ENCODE data around the gene CSTB.

Gene CSTB

DNA sequence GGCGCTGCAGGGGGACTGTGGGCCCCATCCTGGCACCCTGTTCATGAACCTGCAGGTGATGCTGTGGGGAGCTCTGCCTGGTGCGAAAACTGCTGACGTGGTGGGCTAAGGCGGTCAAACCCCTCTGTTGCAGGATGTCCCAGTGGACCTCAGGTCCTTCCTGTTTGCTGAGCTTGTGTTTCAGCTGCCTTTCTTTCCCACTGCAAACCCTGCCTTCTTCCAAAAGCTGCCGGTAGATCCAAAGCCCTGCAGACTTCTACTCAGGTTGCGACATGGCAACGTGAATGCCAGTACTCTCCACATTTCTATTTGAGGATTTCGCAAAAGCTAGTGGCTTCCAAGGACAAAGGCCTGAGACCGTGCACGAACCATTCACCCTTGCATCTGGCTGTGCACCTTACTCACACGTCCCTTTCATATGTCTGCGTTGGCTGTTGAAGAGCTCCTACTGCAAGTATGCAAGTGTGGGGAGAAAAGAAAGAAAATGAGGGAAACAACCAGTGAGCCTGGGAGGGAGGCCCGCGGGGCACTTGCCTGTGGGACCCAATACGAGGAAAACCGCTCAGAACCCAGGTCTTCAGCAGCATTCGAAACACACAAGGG lies 7.1 kb upstream of the CSTB start:
- Histone ChIP-seq H3K4me1 (ENCODE audit: control insufficient read depth in 1 of 2, insufficient read depth in 1 of 2, low read depth in 1 of 2, low read length in 1 of 2) (peaks cover 0 to 11% of the 10 kb centered on the region in 2 experiments), H3K27ac (no peak overlapping the region), H3K9me3 (no peaks in the 10 kb centered on the region), H3K27me3 (no peaks in the 10 kb centered on the region), H3K36me3 (no peaks in the 10 kb centered on the region), H3K4me3 (ENCODE audit: low read depth in 1 of 2, low read length in 1 of 2) (no peak overlapping the region)
- TF ChIP-seq CTCF (IDR thresholded peaks at IDR 0.05) = no peak

DNA sequence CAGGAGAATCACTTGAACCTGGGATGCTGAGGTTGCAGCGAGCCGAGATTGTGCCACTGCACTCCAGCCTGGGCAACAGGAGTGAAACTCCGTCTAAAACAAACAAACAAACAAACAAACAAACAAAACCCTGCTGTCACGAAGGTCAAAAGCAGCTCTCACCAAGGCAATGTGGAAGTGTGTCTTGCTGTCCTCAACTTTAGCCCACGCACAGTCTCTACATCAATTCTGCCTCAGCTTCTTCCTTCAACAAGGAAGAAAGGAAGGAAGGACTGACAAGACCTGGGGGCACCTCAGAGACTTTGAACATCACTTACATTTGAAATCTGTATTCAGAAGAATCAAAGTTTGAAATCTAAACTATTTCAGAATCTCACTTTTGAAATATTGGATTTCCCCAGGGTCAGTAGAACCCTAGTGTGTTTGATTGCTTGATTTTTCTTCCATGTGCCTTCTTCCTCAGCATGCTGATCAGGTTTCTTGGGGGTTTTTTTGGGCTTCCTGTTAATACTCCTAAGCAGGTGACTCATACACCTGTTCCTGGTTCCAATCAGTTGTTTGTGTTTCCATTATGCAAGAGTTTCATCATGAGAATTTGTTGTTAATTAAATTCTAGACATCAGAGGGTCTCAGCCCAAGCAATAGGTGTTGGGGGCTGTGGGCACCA lies 6.5 kb upstream of the CSTB start:
- no peak overlapping the region for H3K27ac ChIP-seq
- no peak overlapping the region for H3K4me3 ChIP-seq (ENCODE audit: low read depth in 1 of 2, low read length in 1 of 2)
- H3K4me1 ChIP-seq (ENCODE audit: control insufficient read depth in 1 of 2, insufficient read depth in 1 of 2, low read depth in 1 of 2, low read length in 1 of 2) = peaks cover 0 to 7% of the 10 kb centered on the region in 2 experiments
- no peaks in the 10 kb centered on the region for H3K27me3 ChIP-seq
- H3K9me3 ChIP-seq = no peaks in the 10 kb centered on the region
- H3K36me3 ChIP-seq = no peaks in the 10 kb centered on the region
- no peak for TF ChIP-seq CTCF (IDR thresholded peaks at IDR 0.05)

GRCh38 chr21:43781846-43782245 lies 5.7 kb upstream of the CSTB start:
- no peak for TF ChIP-seq CTCF (IDR thresholded peaks at IDR 0.05)
- no peaks in the 10 kb centered on the region for H3K27me3 ChIP-seq
- no peak overlapping the region for H3K4me3 ChIP-seq (ENCODE audit: low read depth in 1 of 2, low read length in 1 of 2)
- no peaks in the 10 kb centered on the region for H3K36me3 ChIP-seq
- H3K27ac ChIP-seq = no peak overlapping the region
- peaks cover 0 to 7% of the 10 kb centered on the region in 2 experiments for H3K4me1 ChIP-seq (ENCODE audit: control insufficient read depth in 1 of 2, insufficient read depth in 1 of 2, low read depth in 1 of 2, low read length in 1 of 2)
- no peaks in the 10 kb centered on the region for H3K9me3 ChIP-seq

DNA sequence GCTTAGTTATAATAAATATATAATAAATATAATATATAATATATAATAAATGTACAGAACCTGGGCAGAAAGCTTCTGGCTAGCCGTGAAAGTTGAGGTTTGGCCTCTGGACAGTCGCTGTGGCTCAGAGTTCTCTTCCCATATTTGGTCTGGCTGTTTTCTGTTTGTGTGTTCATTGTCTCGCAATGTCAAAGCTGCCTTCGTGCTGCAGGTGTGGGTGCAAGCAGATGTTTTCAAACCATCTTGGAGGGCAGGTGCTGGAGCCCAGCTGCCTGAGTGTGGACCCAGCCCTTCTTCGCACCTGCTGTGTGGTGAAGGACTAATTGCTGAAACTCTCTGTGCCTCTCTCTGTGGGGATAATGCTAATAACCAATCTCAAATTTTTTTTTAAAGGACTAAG lies 3.6 kb upstream of the CSTB start:
- Histone ChIP-seq H3K27me3 (no peaks in the 10 kb centered on the region), H3K36me3 (no peaks in the 10 kb centered on the region), H3K4me1 (ENCODE audit: control insufficient read depth in 1 of 2, insufficient read depth in 1 of 2, low read depth in 1 of 2, low read length in 1 of 2) (peaks cover 12 to 24% of the 10 kb centered on the region in 2 experiments), H3K9me3 (no peaks in the 10 kb centered on the region), H3K27ac (no peak overlapping the region), H3K4me3 (ENCODE audit: low read depth in 1 of 2, low read length in 1 of 2) (no peak overlapping the region)
- no peak for TF ChIP-seq CTCF (IDR thresholded peaks at IDR 0.05)

DNA sequence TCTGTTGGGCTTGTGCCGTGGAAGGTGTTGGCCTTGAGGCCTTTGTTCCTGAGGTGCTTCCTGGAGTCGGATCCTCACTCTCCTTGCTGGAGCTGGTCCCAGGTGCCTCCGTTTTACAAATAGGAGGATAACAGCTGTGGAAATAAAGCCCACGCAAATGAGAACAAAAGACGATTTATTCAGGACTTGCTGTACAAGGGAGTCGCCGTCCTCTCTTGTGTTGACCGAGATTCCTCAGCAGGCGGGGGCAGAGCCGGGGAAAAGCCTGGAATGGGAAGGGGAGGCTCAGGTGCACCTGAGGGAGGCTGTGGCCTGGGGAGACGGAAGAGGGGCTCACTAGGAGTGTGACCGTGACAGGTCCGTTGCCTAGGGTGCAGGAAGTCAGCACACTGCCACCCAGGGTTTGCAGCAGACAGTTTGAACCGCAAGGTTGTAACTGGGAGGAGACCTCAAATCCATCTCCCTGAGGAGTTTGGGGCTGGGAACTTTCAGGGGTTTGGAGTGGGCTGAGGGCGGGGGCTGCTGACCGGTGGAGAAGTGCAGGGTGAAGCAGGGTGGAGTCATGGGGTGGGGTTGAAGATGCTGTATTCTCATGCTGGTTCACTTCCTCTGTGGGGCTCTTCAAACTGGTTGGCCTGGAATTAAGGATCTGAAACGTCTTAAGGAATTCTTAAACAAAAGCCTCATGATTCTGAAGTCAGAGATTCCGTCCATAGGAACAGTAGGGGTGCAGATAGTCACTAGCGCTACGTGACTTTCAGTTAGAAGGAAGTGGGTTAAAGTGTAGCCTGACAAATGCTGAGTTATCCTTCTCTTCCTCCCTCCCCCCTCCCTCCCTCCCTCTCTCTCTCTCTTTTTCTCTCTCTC lies 2.6 kb upstream of the CSTB start:
- TF ChIP-seq CTCF (IDR thresholded peaks at IDR 0.05) = no peak
- H3K27me3 ChIP-seq = no peaks in the 10 kb centered on the region
- peaks cover 8% of the 10 kb centered on the region for H3K36me3 ChIP-seq
- H3K27ac ChIP-seq = no peak overlapping the region
- H3K4me1 ChIP-seq (ENCODE audit: control insufficient read depth in 1 of 2, insufficient read depth in 1 of 2, low read depth in 1 of 2, low read length in 1 of 2) = peaks cover 17 to 28% of the 10 kb centered on the region in 2 experiments
- H3K4me3 ChIP-seq (ENCODE audit: low read depth in 1 of 2, low read length in 1 of 2) = no peak overlapping the region
- no peaks in the 10 kb centered on the region for H3K9me3 ChIP-seq
